ENCODE measurements around the gene ZCCHC17.

The ZCCHC17 gene

GRCh38 chr1:31389616-31390015 is 92.8 kb downstream of the ZCCHC17 start:
- no peak for DNase-seq (ENCODE audit: low read depth in 1 of 2, low spot score in 1 of 2)

DNA sequence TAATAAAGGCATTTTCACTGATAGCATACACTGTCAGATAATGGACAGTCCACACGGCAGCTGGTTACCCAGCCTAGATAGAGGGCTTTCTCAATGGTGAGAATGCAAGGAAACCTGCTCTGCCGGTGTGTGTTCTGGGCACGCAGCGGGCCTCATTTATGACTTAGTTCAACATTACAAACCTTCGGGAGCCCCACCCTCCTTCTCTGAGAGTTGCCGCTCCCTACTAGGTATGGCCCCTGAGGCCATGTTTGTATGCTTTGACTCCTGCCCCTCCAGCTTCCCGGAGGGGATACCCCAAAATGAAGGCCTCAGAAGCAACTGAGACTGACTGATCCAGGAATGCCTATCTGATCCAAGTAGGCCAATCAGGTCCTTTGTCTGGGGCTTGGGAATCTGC is 93.2 kb downstream of the ZCCHC17 start:
- DNase-seq (ENCODE audit: low read depth in 1 of 2, low spot score in 1 of 2) = no peak

DNA sequence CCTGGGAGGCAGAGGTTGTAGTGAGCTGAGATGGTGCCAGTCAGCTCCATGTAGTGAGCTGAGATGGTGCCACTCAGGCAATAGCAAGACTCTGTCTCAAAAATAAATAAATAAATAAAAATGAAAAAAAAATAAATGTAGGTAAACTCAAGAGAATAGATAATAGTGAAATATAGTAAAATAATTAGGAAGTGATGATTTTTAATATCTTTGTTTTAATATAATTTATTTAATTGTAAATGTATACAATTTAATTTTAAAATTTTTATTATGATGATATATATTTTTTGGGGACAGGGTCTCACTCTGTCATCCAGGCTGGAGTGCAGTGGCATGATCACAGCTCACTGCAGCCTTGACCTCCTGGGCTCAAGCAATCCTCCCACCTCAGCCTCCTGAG is 96.6 kb downstream of the ZCCHC17 start:
- DNase-seq (ENCODE audit: low read depth in 1 of 2, low spot score in 1 of 2) = no peak

DNA sequence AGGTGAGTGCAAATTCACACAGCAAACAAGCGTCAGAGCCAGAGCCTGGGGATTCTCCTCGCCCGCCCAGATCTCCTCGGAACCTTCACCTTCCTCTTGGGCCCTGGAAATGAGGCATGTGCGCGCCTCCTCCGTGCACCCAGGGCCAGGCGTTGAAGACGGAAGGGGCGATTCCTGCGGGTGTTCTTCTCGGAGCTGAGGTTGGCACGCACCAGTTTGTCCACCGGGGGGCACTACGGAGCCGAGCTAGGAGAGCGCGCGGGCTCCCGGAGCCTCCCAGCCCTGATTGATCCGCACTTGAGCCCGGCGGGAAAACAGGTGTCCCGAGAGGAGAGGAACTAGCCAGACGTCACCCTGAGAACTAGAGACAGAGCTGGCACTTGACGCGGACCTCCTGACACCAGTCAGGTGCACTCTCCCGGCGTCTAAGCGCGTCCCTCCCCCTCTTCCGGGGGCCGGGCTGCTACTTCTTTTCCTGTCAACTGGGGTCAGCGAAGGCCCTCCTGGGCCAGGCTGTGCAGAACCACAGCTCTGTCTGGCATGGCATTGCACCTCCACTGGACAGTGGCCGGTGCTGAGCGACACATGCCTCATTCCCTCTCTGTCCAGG is 97.9 kb downstream of the ZCCHC17 start:
- DNase-seq (ENCODE audit: low read depth in 1 of 2, low spot score in 1 of 2) = peak; percentile 47 to 70

GRCh38 chr1:31396633-31397351 is 100.0 kb downstream of the ZCCHC17 start:
- DNase-seq (ENCODE audit: low read depth in 1 of 2, low spot score in 1 of 2) = no peak

- DNase-seq (ENCODE audit: low read depth in 1 of 2, low spot score in 1 of 2) = no peak
Measured at GRCh38 chr1:31397360-31398095, 100.7 kb downstream of the ZCCHC17 start.

DNA sequence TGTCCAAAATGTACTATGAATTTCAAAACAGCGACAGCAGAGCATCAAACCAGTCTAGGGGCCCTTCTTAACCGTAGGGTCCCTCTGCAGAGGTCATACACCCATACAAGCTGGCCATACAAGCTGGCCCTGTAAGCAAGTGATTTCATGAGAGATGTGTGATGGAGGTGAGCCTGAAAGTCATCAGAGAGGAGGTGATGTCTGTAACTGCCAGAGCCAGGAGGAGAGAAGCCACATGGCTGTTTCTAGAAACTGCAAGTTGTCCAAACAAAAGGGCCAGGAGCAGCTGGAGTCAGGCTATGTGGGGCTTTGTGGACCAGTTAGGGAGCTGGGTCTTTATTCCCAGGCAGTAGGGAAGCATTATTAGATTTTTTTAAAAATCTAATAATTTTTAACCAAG is 101.4 kb downstream of the ZCCHC17 start:
- DNase-seq (ENCODE audit: low read depth in 1 of 2, low spot score in 1 of 2) = no peak

DNA sequence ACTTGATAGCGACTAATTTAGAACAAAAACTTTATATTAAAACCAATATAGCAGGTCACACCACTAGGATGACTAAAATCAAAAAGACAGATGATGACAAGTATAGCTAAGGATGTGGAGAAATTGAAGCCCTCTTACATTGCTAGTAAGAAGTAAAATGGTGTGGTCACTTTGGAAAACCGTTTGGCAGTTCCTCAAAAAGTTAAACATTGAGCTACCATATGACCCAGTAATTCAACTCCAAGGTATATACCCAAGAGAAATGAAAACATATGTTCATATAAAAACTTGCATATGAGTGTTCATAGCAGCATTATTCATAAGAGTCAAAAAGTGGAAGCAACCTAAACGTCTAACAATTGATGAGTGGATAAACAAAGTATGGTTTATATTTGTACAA is 103.1 kb downstream of the ZCCHC17 start:
- DNase-seq (ENCODE audit: low read depth in 1 of 2, low spot score in 1 of 2) = no peak

DNA sequence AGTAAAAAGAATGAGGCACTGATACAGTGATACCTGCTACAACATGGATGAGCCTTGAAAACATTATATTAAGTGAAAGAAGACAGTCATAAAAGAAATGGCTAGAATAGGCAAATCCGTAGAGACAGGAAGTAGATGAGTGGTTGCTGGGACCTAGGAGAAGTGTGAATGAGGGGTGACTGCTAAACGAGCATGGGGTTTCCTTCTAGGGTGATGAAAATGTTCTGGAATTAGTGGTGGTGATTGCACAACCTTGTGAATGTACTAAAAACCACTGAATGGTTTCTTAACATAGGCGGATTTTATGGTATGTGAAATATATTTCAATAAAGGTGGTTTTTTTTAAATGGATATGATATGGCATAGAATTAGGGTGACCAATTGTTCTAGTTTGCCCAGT is 103.6 kb downstream of the ZCCHC17 start:
- DNase-seq (ENCODE audit: low read depth in 1 of 2, low spot score in 1 of 2) = no peak

DNA sequence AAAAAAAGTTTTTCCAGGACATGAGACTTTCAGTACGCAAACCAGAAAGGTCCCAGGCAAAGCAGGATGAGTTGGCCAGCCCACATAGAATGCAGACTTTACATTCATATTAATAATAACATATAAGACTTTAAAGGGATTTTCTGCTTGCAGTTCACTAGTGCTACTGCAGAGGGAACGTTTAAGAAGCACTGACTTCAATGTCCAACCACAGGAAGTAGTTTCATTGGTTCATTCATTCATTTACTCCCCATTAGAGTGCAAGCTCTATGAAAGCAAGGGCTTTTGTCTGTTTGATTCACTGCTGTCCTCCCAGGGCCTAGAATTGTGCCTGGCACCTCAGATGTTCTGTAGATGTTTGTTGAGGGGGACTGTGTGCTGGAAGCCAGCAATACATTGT is 104.4 kb downstream of the ZCCHC17 start:
- no peak for DNase-seq (ENCODE audit: low read depth in 1 of 2, low spot score in 1 of 2)

DNA sequence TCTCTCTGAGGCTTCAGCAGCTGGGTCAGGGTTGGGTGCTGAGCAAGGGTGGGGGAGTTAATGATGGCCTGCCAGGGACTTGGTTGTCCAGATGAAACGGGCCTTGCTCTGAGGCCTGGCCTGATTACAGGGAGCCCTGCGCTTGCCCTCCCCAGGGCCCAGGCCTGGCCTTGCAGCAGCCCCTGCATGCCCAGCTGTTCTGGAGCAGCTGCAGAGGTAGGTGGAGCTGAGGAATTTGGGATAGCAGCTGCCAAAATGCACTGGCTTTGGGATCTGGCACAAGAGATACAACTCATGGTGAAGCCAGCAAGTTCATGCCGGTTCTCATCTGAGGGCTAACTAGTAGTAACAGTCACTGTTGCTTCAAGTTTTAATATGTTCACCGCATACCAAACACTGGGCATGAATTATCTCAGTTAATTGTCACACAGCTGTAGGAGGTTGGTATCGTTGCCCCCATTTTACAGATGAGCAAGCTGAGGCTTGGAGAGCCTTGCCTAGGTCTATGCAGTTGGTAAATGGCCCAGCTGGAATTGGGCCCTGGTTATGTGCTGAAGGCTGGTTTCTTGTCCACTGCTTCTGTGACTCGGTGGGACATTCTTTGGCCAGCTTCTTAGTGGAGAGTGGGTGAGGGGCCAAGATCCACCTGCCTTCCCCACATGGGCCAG is 108.9 kb downstream of the ZCCHC17 start:
- DNase-seq (ENCODE audit: low read depth in 1 of 2, low spot score in 1 of 2) = no peak

- DNase-seq (ENCODE audit: low read depth in 1 of 2, low spot score in 1 of 2) = no peak
Measured at GRCh38 chr1:31407029-31407626, 110.3 kb downstream of the ZCCHC17 start.

GRCh38 chr1:31408788-31409318 is 112.0 kb downstream of the ZCCHC17 start:
- DNase-seq (ENCODE audit: low read depth in 1 of 2, low spot score in 1 of 2) = no peak

- DNase-seq (ENCODE audit: low read depth in 1 of 2, low spot score in 1 of 2) = no peak
Measured at GRCh38 chr1:31409946-31410858, 113.4 kb downstream of the ZCCHC17 start.

DNA sequence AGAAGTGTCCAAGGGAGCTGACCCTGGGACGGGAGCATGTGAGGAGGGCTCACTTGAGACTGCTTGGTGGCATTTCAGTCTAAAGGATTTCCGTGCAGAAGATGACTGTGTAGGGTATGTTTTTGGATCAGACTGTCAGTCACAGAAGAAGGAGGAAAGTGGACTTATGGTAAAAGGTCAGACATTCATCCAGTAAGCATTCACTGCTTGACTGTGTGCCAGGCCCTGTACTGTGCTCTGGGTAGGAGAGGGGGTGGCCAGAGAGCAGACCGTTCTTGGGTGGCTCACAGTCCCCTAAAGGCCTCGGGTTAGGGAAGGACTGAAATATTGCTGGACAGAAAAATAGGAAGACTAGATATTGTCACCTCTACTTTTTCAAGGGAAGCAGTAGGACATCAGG is 114.0 kb downstream of the ZCCHC17 start:
- no peak for DNase-seq (ENCODE audit: low read depth in 1 of 2, low spot score in 1 of 2)

DNA sequence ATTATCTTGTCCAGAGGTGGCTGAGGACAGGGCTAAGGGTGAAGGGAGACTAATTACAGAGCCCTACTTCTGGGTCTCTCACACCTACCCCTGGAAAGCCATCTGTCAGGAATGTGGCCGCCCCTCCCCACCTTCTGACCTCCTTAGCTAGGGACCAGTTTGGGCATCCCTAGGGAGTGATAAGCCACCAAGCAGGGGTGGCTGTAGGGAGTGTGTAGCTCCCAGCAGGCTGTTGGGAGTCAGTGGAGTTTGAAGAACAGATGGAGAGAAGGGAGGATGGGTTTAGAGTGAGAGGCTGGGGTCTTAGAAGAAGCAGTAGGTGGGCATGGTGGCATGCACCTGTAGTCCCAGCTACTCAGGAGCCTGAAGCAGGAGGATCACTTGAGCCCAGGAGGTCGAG is 115.4 kb downstream of the ZCCHC17 start:
- DNase-seq (ENCODE audit: low read depth in 1 of 2, low spot score in 1 of 2) = no peak

GRCh38 chr1:31412732-31413404 is 116.0 kb downstream of the ZCCHC17 start, which contains the start of gene SERINC2:
SERINC2 (plus strand) TSS chr1:31413213; CDS start chr1:31413266, 53 bp downstream.
- DNase-seq (ENCODE audit: low read depth in 1 of 2, low spot score in 1 of 2) = peak in 1 of 2 donors; percentile 8

- DNase-seq (ENCODE audit: low read depth in 1 of 2, low spot score in 1 of 2) = no peak
Measured at GRCh38 chr1:31413405-31414001, 116.7 kb downstream of the ZCCHC17 start.

Measured in stimulated activated CD4-positive, alpha-beta T cell treated with anti-CD3 and anti-CD28 coated beads, Interleukin-15, amount 100 ng/mL, for 1 hour (primary cell).